Natural killer cell (primary cell): ENCODE data around the gene DLX4. TPM values are rescaled to one million over a fixed set of nuclear protein-coding genes. Genes with fewer than 3 reads are reported as not detected.

Source experiments
- ATAC-seq, 3 donors: fragments of 150-1000 bp in 2 of 3; fragments of 200-7000 bp in 1 of 3; cut with Tn5 transposase; 1 replicate in 1 of 3; 2 replicates in 2 of 3; pipeline ENCODE4 v1.10.0; 2021; ENCODE audit warnings: mild to moderate bottlenecking in 2 of 3, moderate library complexity in 2 of 3
- DNase-seq, 2 donors: peaks; one replicate each; pipeline versions ENCODE4 v3.0.0 to v3.0.0-alpha.2; 2013 to 2021; ENCODE audit warnings: mixed read lengths in 1 of 2
- H3K27ac ChIP-seq: one replicate; pipeline ENCODE4 v1.5.1; 2013; ENCODE audit warnings: mild to moderate bottlenecking, low read length
- H3K27me3 ChIP-seq: one replicate; pipeline ENCODE4 v1.6.1; 2013; ENCODE audit warnings: low read length; ENCODE audit not compliant: control insufficient read depth, insufficient read depth
- H3K36me3 ChIP-seq: one replicate; pipeline ENCODE4 v1.6.1; 2013; ENCODE audit warnings: low read length; ENCODE audit not compliant: control insufficient read depth, insufficient read depth
- H3K4me1 ChIP-seq: one replicate; pipeline ENCODE4 v1.6.1; 2013; ENCODE audit warnings: low read length; ENCODE audit not compliant: control insufficient read depth, insufficient read depth
- H3K4me3 ChIP-seq: one replicate; pipeline ENCODE4 v1.5.1; 2013; ENCODE audit warnings: low read length
- H3K9me3 ChIP-seq: one replicate; pipeline ENCODE4 v1.6.1; 2013; ENCODE audit warnings: low read length; ENCODE audit not compliant: control insufficient read depth, insufficient read depth
- H3K27ac Mint-ChIP-seq, 2 donors: one replicate each; pipeline ENCODE4 v1.8.0; 2022; ENCODE audit warnings: mild to moderate bottlenecking in 2 of 2, mixed read lengths in 2 of 2, moderate library complexity in 1 of 2
- H3K27me3 Mint-ChIP-seq, 2 donors: one replicate each; pipeline ENCODE4 v1.8.0; 2022; ENCODE audit warnings: low read depth in 2 of 2, mixed read lengths in 2 of 2
- H3K36me3 Mint-ChIP-seq: one replicate; pipeline ENCODE4 v1.8.0; 2022; ENCODE audit warnings: mixed read lengths
- H3K4me1 Mint-ChIP-seq, 2 donors: one replicate each; pipeline ENCODE4 v1.8.0; 2022; ENCODE audit warnings: mixed read lengths in 2 of 2
- H3K4me3 Mint-ChIP-seq: one replicate; pipeline ENCODE4 v1.8.0; 2022; ENCODE audit warnings: mild to moderate bottlenecking, moderate library complexity, mixed read lengths
- H3K9me3 Mint-ChIP-seq, 2 donors: one replicate each; pipeline ENCODE4 v1.8.0; 2022; ENCODE audit warnings: mixed read lengths in 2 of 2
- CTCF ChIP-seq: fragments of 200-600 bp; IDR thresholded peaks from one replicate; pipeline ENCODE4 v1.8.0; 2022; ENCODE audit warnings: antibody characterized with exemption
- WGBS: methylation state at CpG from one replicate; pipeline ENCODE4 v1.1.7; 2013; ENCODE audit warnings: missing lambda C conversion rate; ENCODE audit not compliant: insufficient coverage; 5-methylcytosine and 5-hydroxymethylcytosine counted together
- intact Hi-C: fragments of 100-400 bp; cut with micrococcal nuclease; formaldehyde crosslinking; loops from one replicate; pipeline ENCODE4 v1.14.2; 2022
- total RNA-seq, 4 donors: library from RNA; stranded (reverse); fragments of 120-200 nt in 1 of 4; gene quantifications; one replicate each; pipeline versions ENCODE4 v1.2.3 to v1.2.4, GENCODE V29; 2013 to 2022

DLX4 gene
- total RNA-seq, 3 donors from 2014 or later (not counting 1 experiment from before 2014, with no cell fraction given), result 0.35 to 1.1 TPM; not detected in 1

- Mint-ChIP-seq H3K36me3 (no peaks in the 10 kb centered on the region), H3K27ac (no peak overlapping the region), H3K27me3 (peaks cover 55 to 64% of the 10 kb centered on the region in 2 donors), H3K9me3 (no peaks in the 10 kb centered on the region), H3K4me1 (no peaks in the 10 kb centered on the region), H3K4me3 (no peak overlapping the region)
- ATAC-seq, result no peak
- no peak for DNase-seq
- H3K9me3 ChIP-seq, result no peaks in the 10 kb centered on the region
- peaks cover 12% of the 10 kb centered on the region for H3K27me3 ChIP-seq
- no peaks in the 10 kb centered on the region for H3K4me1 ChIP-seq
- 46% methylated on average over 4 of the region's 6 CpGs for WGBS
- intact Hi-C loops, result no loop called here
- TF ChIP-seq CTCF, result no peak
- H3K36me3 ChIP-seq, result no peaks in the 10 kb centered on the region
- H3K27ac ChIP-seq, result no peak overlapping the region
- H3K4me3 ChIP-seq, result no peak overlapping the region
Measured at GRCh38 chr17:49986396-49987289, 17.7 kb downstream of the DLX4 start.

GRCh38 chr17:49987290-49987585, 18.2 kb downstream of the DLX4 start:
- Histone ChIP-seq H3K27me3 (peaks cover 14% of the 10 kb centered on the region), H3K4me3 (no peak overlapping the region), H3K36me3 (no peaks in the 10 kb centered on the region), H3K4me1 (no peaks in the 10 kb centered on the region), H3K9me3 (no peaks in the 10 kb centered on the region), H3K27ac (no peak overlapping the region)
- intact Hi-C loops, result no loop called here
- no peak for ATAC-seq
- no peak for TF ChIP-seq CTCF
- Mint-ChIP-seq H3K4me3 (no peak overlapping the region), H3K4me1 (no peaks in the 10 kb centered on the region), H3K27me3 (peaks cover 54 to 62% of the 10 kb centered on the region in 2 donors), H3K36me3 (no peaks in the 10 kb centered on the region), H3K9me3 (no peaks in the 10 kb centered on the region), H3K27ac (no peak overlapping the region)
- no peak for DNase-seq
- 87% methylated on average over 2 of the region's 2 CpGs for WGBS

DNA sequence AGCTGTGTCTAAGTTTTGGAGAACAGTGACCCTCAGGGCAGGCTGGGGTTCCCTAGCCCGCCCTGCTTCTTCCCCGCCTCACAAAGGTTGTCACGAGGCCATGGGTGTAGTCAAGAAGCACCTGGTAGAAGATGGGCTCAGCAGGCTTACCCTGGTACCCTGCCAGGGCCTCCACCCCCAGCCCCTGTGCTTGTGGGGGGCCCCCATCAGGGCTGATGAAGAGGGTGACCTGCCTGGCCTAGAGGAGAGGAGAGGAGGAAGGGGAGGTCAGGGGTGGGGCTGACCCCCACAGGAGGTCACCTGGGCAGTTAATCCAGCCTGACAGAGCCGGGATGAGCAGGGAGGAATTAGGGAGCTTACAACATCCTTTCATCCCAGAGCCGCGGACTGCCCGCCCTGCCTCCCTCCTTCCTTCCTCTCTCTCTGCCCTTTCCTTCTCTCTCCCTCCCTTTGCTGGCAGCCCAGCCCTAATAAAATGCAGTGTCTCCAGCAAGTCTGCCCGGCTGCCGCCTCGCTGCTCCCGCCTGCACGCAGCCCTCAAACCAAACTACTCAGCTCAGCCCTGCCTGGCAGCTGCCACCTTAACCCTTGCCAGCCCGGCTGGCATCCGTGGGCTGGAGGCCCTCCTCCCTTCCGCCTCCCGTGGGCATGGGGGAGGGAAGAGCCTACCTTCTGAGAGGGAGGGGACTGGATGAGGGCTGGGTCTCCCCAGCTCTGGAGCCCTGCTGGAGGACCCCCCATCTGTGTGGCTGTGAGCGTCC, 18.9 kb downstream of the DLX4 start:
- Histone ChIP-seq H3K27ac (no peak overlapping the region), H3K36me3 (no peaks in the 10 kb centered on the region), H3K4me1 (peaks cover under 1% of the 10 kb centered on the region), H3K9me3 (no peaks in the 10 kb centered on the region), H3K27me3 (peaks cover 21% of the 10 kb centered on the region), H3K4me3 (no peak overlapping the region)
- Mint-ChIP-seq H3K4me1 (peaks cover 0 to 2% of the 10 kb centered on the region in 2 donors), H3K4me3 (no peak overlapping the region), H3K27me3 (peaks cover 58 to 63% of the 10 kb centered on the region in 2 donors), H3K9me3 (no peaks in the 10 kb centered on the region), H3K36me3 (no peaks in the 10 kb centered on the region), H3K27ac (no peak overlapping the region)
- no peak for TF ChIP-seq CTCF
- DNase-seq, result no peak
- ATAC-seq, result no peak
- intact Hi-C loops, result no loop called here
- WGBS, result 20% methylated on average over 17 of the region's 17 CpGs
